A549 treated with DMSO at 1 μM for 4 hours (cell line): ENCODE measurements around the gene INPP5D. TPM values are rescaled to one million over a fixed set of nuclear protein-coding genes. Genes with fewer than 3 reads are reported as not detected.

ENCODE experiments used
- total RNA-seq: library from RNA; stranded (reverse); fragments of 200-300 nt; extraction: Qiagen RNA extraction; gene quantifications from 5 replicates; pipeline ENCODE4 v1.2.3, GENCODE V29; 2022; ENCODE audit warnings: low read depth

INPP5D gene
- total RNA-seq: 0.38 to 1.0 TPM (median 0.70 TPM) in 5 replicates

DNA sequence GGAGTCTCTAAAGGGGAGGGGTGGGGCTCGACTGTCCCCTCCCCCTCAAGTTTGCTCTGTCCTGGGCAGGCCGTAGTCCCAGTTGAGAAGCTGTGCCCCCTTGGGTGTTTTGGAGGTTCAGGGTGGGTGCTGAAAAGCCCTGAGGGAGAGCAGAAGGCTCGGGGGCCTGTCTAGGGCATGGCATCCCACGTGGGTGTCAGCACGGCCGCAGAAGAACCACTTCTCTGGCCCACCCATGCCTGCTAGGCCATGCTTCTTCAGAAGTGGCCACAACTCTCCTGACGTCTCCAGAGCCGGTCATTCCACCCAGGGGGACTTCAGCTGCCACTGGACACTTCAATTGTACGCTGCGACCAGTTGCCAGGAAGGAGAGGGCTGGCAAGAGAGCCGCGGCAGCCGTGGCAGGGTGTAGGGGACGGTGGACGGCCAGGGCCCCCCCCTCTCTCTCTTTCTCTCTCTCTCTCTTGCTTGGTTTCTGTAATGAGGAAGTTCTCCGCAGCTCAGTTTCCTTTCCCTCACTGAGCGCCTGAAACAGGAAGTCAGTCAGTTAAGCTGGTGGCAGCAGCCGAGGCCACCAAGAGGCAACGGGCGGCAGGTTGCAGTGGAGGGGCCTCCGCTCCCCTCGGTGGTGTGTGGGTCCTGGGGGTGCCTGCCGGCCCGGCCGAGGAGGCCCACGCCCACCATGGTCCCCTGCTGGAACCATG, at the start of gene INPP5D:
TSS of gene INPP5D (plus strand) at position 546 of the 704 bp plus-strand sequence. CDS start at position 683, 137 bp downstream.

DNA sequence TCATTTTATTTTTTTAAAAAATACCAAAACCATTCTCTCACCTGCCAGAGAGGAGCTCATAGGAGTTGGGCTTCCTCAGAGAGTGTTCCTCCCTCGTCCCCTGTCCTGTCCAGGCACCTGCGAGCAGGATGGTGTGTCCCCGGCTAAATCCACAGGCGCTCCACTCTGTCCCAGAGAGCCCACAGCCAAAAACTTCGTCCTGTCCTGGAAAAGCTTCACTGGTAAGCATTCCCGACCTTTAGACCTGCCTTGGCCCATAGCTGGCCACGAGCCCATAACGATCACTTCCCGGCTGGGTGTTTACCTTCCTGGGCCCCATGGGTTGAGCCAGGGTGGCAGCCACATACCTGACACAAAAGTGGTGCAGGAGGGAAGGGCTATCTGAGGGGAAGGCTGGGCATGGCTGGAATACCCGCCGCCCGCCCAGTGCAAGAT, 47.1 kb upstream of the INPP5D start, which contains the start of gene NGEF:
TSS of gene NGEF (minus strand) at position 230 of the 435 bp plus-strand sequence. CDS start 38,366 bp downstream, outside the sequence.

DNA sequence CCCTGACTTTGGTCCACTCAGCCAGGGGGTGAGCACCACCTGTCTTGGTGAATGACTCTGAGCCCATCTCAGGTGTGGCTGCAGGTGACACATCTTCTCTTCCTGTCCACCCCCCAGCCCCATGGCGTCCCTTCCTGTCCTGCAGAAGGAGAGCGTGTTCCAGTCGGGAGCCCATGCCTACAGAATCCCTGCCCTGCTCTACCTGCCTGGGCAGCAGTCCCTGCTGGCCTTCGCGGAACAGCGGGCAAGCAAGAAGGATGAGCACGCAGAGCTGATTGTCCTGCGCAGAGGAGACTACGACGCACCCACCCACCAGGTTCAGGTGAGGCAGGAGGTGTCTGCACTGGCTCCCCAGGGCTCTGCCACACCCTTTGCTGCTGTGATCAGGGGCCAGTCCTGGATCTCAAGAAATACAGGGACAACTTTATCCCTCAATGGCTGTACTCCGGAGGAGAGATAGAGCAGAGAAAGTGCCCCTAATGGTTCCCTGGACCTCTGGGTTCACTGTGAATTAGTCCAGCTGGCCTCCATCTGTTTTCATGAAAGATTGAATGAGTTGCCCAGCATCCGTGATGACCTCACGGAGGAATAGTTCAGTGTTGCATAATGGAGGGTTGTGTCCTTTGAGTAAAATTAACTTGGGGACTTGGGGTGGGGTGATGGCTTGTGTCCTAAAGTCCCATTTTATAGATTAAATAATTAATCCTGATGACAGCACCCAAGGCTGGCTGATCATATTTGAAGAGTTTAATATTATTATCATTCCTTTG, 27.4 kb upstream of the INPP5D start, which contains the start of gene NEU2:
TSS of gene NEU2 (plus strand) at position 122 of the 770 bp plus-strand sequence. CDS start at position 122, 0 bp downstream.

DNA sequence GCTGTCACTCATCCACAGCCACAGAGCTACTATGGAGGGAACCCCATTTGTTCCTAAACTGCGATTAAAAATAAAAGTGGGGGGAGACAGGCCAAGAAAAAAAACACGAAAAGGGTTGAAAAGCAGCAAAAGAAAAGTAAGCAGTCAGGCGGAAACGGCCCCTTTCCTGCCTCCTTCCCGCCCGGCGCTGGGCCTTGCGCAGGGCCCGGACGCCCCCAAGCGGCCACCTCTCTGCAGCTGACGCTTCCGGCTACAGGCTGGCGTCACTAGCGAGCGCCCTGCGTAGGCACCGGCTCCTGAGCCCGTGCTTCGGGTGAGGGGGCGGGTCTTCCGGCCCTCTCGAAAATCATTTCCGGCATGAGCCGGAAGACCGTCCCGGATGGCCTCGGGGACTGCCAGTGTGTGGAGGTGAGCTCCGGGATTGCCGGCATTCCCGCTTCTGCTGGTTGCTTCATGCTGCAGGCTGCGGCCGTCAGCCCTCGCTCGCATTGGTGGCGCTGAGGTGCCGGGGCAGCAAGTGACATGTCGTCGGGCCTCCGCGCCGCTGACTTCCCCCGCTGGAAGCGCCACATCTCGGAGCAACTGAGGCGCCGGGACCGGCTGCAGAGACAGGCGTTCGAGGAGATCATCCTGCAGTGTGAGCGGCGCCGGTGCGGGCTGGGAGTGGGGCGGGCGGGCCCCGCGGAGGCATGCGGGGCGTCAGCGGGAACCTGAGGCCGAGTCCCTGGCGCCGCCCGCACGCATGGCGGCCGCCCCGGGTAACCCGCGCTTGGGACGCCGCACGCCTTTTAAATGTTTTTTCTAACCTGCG, 191.4 kb downstream of the INPP5D start, which contains the start of gene ATG16L1:
TSS of gene ATG16L1 (plus strand) at position 368 of the 811 bp plus-strand sequence. CDS start at position 523, 155 bp downstream.

Other genes with a start within 250 kb of the INPP5D start
- 5.4 to 13.3 TPM (median 10.3 TPM) in 5 replicates for gene SNORC, start 190.1 kb upstream of the INPP5D start, total RNA-seq
- 16.1 to 20.4 TPM (median 16.8 TPM) in 5 replicates for gene NGEF, start 47.1 kb upstream of the INPP5D start, total RNA-seq
- gene NEU2, start 27.7 kb upstream of the INPP5D start, total RNA-seq: not detected in 5 replicates
- gene ATG16L1, start 191.3 kb downstream of the INPP5D start, total RNA-seq: 49.2 to 59.4 TPM (median 51.6 TPM) in 5 replicates
- not detected in 5 replicates for gene SAG, start 247.5 kb downstream of the INPP5D start, total RNA-seq